Mesendoderm (in vitro differentiated cells): ENCODE results near the gene HIP1.
"Not testable (repeated sequence)": the region's sequence is repeated elsewhere in the genome, so short reads cannot be mapped to it uniquely, and the experiment has no call there.

Experiments
- DNase-seq: peaks from one replicate; pipeline ENCODE4 v3.0.0; 2013
- H2AK5ac ChIP-seq: 2 replicates; pipeline ENCODE4 v1.6.1; 2013; ENCODE audit warnings: low read length, inconsistent platforms
- H2BK120ac ChIP-seq: 2 replicates; pipeline ENCODE4 v1.6.1; 2013; ENCODE audit warnings: low read depth, mild to moderate bottlenecking, low read length, moderate library complexity, mixed read lengths
- H2BK15ac ChIP-seq: replicated peaks from 2 replicates; pipeline ENCODE4 v1.6.1; 2013; ENCODE audit warnings: low read depth, mild to moderate bottlenecking, moderate library complexity
- H2BK5ac ChIP-seq: 2 replicates; pipeline ENCODE4 v1.6.1; 2013; ENCODE audit warnings: low read length, inconsistent platforms
- H3K18ac ChIP-seq: 2 replicates; pipeline ENCODE4 v1.6.1; 2013; ENCODE audit warnings: mild to moderate bottlenecking, low read length, mixed read lengths
- H3K23ac ChIP-seq: one replicate; pipeline ENCODE4 v1.6.1; 2013; ENCODE audit warnings: low read length
- H3K27ac ChIP-seq: 2 replicates; pipeline ENCODE4 v1.5.1; 2013; ENCODE audit warnings: low read depth, mild to moderate bottlenecking, inconsistent platforms, low read length, moderate library complexity
- H3K27me3 ChIP-seq: 2 replicates; pipeline ENCODE4 v1.6.1; 2013; ENCODE audit warnings: low read length, control low read depth, mild to moderate bottlenecking, inconsistent platforms; ENCODE audit not compliant: insufficient read depth, poor library complexity
- H3K36me3 ChIP-seq: 2 replicates; pipeline ENCODE4 v1.6.1; 2013; ENCODE audit warnings: low read length, inconsistent platforms; ENCODE audit not compliant: control insufficient read depth, insufficient read depth
- H3K4ac ChIP-seq: one replicate; pipeline ENCODE4 v1.6.1; 2013; ENCODE audit warnings: low read depth, mild to moderate bottlenecking, low read length, moderate library complexity
- H3K4me1 ChIP-seq: 2 replicates; pipeline ENCODE4 v1.6.1; 2013; ENCODE audit warnings: low read depth, low read length, inconsistent platforms; ENCODE audit not compliant: control insufficient read depth
- H3K4me2 ChIP-seq: 2 replicates; pipeline ENCODE4 v1.6.1; 2013; ENCODE audit warnings: low read length
- H3K4me3 ChIP-seq: 2 replicates; pipeline ENCODE4 v1.5.1; 2013; ENCODE audit warnings: mild to moderate bottlenecking, low read length
- H3K56ac ChIP-seq: one replicate; pipeline ENCODE4 v1.6.1; 2013; ENCODE audit warnings: low read length
- H3K79me1 ChIP-seq: 2 replicates; pipeline ENCODE4 v1.6.1; 2013; ENCODE audit warnings: low read length, inconsistent platforms
- H3K79me2 ChIP-seq: 2 replicates; pipeline ENCODE4 v1.6.1; 2013; ENCODE audit warnings: mild to moderate bottlenecking, low read length; ENCODE audit not compliant: control insufficient read depth, insufficient read depth
- H3K9ac ChIP-seq: 2 replicates; pipeline ENCODE4 v1.6.1; 2013; ENCODE audit warnings: low read length, inconsistent platforms
- H4K5ac ChIP-seq: one replicate; pipeline ENCODE4 v1.6.1; 2013; ENCODE audit warnings: low read length
- H4K8ac ChIP-seq: one replicate; pipeline ENCODE4 v1.6.1; 2013; ENCODE audit warnings: low read depth, mild to moderate bottlenecking, control low read depth, low read length, moderate library complexity
- WGBS: extraction: QIAGEN DNeasy Blood & Tissue Kit; methylation state at CpG from one replicate; pipeline ENCODE4 v1.1.7; 2013; ENCODE audit warnings: low lambda C conversion rate, missing lambda C conversion rate; ENCODE audit not compliant: insufficient coverage; ENCODE audit errors: extremely low coverage; 5-methylcytosine and 5-hydroxymethylcytosine counted together

The HIP1 gene

DNA sequence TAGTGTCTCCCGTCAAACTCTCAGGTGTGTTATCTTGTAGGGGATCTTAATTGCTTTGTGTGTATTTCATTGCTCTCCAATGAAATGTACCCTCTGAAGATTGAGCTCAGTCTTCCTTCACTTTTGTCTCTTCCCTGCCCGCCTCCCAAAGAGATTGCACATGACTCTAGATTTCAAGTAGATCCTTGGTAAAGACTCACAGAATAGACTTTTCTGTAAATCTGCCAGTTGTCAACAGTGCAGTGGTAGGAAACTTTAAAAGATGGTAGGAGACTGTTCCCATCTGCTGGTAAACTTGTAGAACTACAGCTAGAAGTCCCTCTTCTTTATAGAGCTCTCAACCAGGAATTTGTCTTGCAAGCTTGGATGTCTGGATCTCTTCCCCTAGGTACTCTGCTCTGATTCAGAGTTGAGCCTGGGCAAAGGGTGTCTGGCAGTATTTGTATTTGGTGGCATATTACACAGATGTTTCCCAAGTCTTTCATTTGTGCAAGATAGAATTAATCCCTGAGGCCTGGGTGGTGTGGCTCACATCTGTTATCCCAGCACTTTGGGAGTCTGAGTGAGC lies 23.7 kb upstream of the HIP1 start:
- DNase-seq, result peak; percentile 79
- H3K36me3 ChIP-seq, result no peaks in the 10 kb centered on the region

GRCh38 chr7:75761801-75762200 lies 23.1 kb upstream of the HIP1 start:
- not testable (repeated sequence) for H3K18ac ChIP-seq, H4K5ac ChIP-seq, H2AK5ac ChIP-seq, H3K79me2 ChIP-seq, H3K36me3 ChIP-seq, H3K23ac ChIP-seq, H3K4ac ChIP-seq, H3K4me1 ChIP-seq, H4K8ac ChIP-seq, H2BK120ac ChIP-seq, H3K4me3 ChIP-seq, H3K9ac ChIP-seq, H2BK15ac ChIP-seq, H2BK5ac ChIP-seq, H3K27me3 ChIP-seq, H3K27ac ChIP-seq, DNase-seq, H3K4me2 ChIP-seq, H3K56ac ChIP-seq, H3K79me1 ChIP-seq
- no CpG with 5 or more reads among the region's 3 CpGs for WGBS

More for the DNA sequence above, 23.7 kb upstream of the HIP1 start:
- H4K8ac ChIP-seq, result no peak overlapping the region
- no peak overlapping the region for H3K23ac ChIP-seq
- no peak overlapping the region for H3K4me3 ChIP-seq
- no peak overlapping the region for H2AK5ac ChIP-seq
- no peak overlapping the region for H3K4ac ChIP-seq
- H3K4me1 ChIP-seq, result no peaks in the 10 kb centered on the region
- no peak overlapping the region for H2BK120ac ChIP-seq
- no peak overlapping the region for H3K9ac ChIP-seq
- WGBS, result no CpG with 5 or more reads among the region's 2 CpGs
- H3K79me2 ChIP-seq, result no peaks in the 10 kb centered on the region
- no peak overlapping the region for H3K4me2 ChIP-seq
- H2BK15ac ChIP-seq, result no peak overlapping the region
- no peak overlapping the region for H3K56ac ChIP-seq
- H3K27ac ChIP-seq, result no peak overlapping the region
- peak overlapping the region; percentile 40 for H3K18ac ChIP-seq
- H2BK5ac ChIP-seq, result no peak overlapping the region
- H4K5ac ChIP-seq, result no peak overlapping the region
- no peaks in the 10 kb centered on the region for H3K27me3 ChIP-seq
- H3K79me1 ChIP-seq, result no peaks in the 10 kb centered on the region

- no peak overlapping the region for H3K18ac ChIP-seq
- H2AK5ac ChIP-seq, result no peak overlapping the region
- no peaks in the 10 kb centered on the region for H3K79me2 ChIP-seq
- H2BK15ac ChIP-seq, result no peak overlapping the region
- H3K9ac ChIP-seq, result no peak overlapping the region
- H3K36me3 ChIP-seq, result no peaks in the 10 kb centered on the region
- no peak overlapping the region for H3K4me3 ChIP-seq
- no peaks in the 10 kb centered on the region for H3K27me3 ChIP-seq
- no peak overlapping the region for H2BK120ac ChIP-seq
- no peak overlapping the region for H3K4ac ChIP-seq
- H4K8ac ChIP-seq, result no peak overlapping the region
- H3K23ac ChIP-seq, result no peak overlapping the region
- no peaks in the 10 kb centered on the region for H3K4me1 ChIP-seq
- no peak overlapping the region for H3K56ac ChIP-seq
- H2BK5ac ChIP-seq, result no peak overlapping the region
- no CpG with 5 or more reads among the region's 2 CpGs for WGBS
- no peak overlapping the region for H4K5ac ChIP-seq
- no peak overlapping the region for H3K4me2 ChIP-seq
- DNase-seq, result no peak
- H3K27ac ChIP-seq, result no peak overlapping the region
- no peaks in the 10 kb centered on the region for H3K79me1 ChIP-seq
These were observed 19.8 kb upstream of the HIP1 start for GRCh38 chr7:75758491-75758890.

GRCh38 chr7:75757860-75758259 lies 19.1 kb upstream of the HIP1 start:
- no peaks in the 10 kb centered on the region for H3K27me3 ChIP-seq
- WGBS, result no CpG with 5 or more reads among the region's 7 CpGs
- H3K27ac ChIP-seq, result no peak overlapping the region
- H2BK5ac ChIP-seq, result no peak overlapping the region
- H3K23ac ChIP-seq, result no peak overlapping the region
- no peak overlapping the region for H4K5ac ChIP-seq
- H2BK120ac ChIP-seq, result no peak overlapping the region
- no peaks in the 10 kb centered on the region for H3K79me1 ChIP-seq
- no peak overlapping the region for H3K18ac ChIP-seq
- H2BK15ac ChIP-seq, result no peak overlapping the region
- H3K4ac ChIP-seq, result no peak overlapping the region
- H3K4me1 ChIP-seq, result no peaks in the 10 kb centered on the region
- no peak overlapping the region for H4K8ac ChIP-seq
- H3K4me3 ChIP-seq, result no peak overlapping the region
- H3K56ac ChIP-seq, result no peak overlapping the region
- H3K79me2 ChIP-seq, result no peaks in the 10 kb centered on the region
- no peak overlapping the region for H3K4me2 ChIP-seq
- no peak overlapping the region for H3K9ac ChIP-seq
- no peaks in the 10 kb centered on the region for H3K36me3 ChIP-seq
- no peak overlapping the region for H2AK5ac ChIP-seq
- DNase-seq, result no peak

DNA sequence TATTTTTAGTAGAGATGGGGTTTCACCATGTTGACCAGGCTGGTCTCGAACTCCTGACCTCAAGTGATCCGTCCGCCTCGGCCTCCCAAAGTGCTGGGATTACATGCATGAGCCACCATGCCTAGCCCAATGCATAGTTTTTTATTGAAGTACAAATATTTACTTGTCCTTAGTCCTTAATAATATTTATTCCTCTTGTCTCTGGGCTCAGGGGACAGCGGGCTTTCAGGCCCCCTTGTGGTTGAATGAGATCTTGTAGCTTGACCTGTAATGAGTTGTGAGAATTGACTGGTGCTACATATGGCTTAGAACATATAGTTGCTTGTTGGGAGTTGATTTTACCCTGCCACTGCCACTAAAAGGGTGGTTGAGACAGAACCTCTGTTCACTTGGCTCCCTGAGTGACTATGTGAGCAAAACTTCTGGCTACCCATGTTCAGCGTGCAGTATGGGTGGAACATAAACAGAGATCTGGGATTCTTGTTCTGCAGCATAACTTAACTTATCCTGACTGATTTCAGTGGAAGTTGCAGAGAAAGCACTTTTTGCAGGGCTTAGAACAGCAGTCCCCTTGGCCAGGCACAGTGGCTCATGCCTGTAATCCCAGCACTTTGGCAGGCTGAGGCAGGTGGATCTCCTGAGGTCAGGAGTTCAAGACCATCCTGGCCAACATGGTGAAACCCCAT lies 18.4 kb upstream of the HIP1 start:
- no peak overlapping the region for H3K4me3 ChIP-seq
- H2BK15ac ChIP-seq, result no peak overlapping the region
- no peaks in the 10 kb centered on the region for H3K79me1 ChIP-seq
- H2AK5ac ChIP-seq, result no peak overlapping the region
- H3K56ac ChIP-seq, result no peak overlapping the region
- no peak overlapping the region for H4K8ac ChIP-seq
- no peaks in the 10 kb centered on the region for H3K27me3 ChIP-seq
- no peak overlapping the region for H3K9ac ChIP-seq
- H3K79me2 ChIP-seq, result no peaks in the 10 kb centered on the region
- H4K5ac ChIP-seq, result no peak overlapping the region
- H3K4ac ChIP-seq, result no peak overlapping the region
- H3K18ac ChIP-seq, result no peak overlapping the region
- no peak overlapping the region for H2BK120ac ChIP-seq
- H3K36me3 ChIP-seq, result no peaks in the 10 kb centered on the region
- no peak overlapping the region for H3K23ac ChIP-seq
- no peak overlapping the region for H2BK5ac ChIP-seq
- no peak overlapping the region for H3K27ac ChIP-seq
- peak; percentile 53 for DNase-seq
- no peak overlapping the region for H3K4me2 ChIP-seq
- WGBS, result no CpG with 5 or more reads among the region's 6 CpGs
- H3K4me1 ChIP-seq, result no peaks in the 10 kb centered on the region
